Measurements from ENCODE around the gene ALOX12B.
"Not testable (repeated sequence)": the region's sequence is repeated elsewhere in the genome, so short reads cannot be mapped to it uniquely, and the experiment has no call there.

ALOX12B gene

DNA sequence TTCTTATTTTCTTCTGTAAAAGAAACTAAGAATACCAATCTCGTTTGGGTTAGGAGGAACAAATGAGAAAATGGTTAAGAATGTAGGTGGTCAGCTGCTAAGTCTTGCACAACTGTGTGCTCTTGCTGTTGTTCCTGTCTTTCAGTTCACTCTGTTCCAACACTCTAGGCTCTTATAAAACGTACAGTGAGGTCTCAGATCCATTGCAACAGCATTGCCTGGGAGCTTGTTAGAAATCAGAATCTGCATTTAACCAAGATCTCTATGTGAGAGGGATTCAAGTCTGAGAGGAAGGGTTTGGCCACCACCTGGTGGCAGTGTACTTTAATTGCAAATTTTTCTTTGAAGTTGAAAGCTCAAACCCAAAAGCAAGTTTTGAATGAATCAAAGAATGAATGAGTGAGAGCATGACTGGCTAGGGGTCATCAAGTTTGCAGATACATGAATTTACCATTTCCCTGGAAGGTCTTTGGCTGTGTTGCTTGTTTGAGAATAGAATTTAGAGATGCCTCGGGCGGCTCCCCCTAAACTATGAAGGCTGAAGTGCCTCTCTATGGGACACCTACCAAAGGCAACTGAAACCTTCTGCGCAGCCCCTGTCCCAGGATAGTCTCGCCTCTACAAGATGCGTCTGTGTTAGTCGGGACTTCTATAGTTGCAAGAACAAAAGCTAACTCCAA, 46.1 kb downstream of the ALOX12B start:
- DNase-seq, result peak; percentile 47

DNA sequence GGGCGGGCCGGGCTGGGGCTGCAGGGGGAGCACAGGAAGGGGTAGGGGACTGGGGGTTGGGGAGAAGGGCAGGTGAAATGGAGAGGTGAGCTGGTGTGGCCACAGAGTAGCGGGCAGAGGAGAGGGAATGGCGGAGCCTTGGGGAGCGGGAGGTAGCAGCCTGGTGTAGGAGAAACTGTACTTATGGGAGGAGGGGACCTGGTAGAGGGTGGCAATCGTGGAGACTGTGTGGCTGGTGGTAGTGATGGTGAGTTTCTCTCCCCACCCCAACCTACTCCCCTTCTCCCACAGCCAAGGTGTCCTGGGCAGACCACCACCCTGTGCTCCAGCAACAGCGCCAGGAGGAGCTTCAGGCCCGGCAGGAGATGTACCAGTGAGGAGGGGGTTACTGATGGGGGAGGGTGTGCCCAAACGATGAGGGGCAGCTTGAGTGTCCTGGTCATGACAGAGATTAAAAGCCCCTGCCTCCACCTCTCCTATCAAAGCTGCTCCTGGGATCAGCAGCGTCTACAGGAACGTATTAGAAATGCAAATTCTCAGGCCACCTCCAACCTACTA, 47.8 kb downstream of the ALOX12B start:
- no peak for DNase-seq

DNA sequence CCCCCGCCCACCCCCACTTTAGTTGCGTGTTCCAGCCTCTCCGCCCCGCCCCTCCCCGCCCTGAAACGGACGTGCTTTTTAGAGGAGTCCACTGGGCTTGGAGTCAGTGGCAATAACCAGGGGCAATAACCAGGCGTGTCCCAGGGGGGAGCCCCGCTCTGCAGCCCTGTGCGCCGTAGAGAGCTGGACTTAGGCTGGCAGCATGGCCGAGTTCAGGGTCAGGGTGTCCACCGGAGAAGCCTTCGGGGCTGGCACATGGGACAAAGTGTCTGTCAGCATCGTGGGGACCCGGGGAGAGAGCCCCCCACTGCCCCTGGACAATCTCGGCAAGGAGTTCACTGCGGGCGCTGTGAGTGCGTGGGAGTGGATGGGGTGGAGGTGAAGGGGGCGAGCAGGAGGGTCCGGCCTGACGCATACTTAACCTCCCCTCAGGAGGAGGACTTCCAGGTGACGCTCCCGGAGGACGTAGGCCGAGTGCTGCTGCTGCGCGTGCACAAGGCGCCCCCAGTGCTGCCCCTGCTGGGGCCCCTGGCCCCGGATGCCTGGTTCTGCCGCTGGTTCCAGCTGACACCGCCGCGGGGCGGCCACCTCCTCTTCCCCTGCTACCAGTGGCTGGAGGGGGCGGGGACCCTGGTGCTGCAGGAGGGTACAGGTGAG, 48.4 kb downstream of the ALOX12B start, which contains the start of gene ALOX15B:
TSS of gene ALOX15B (plus strand) at position 106 of the 657 bp plus-strand sequence. CDS start at position 203, 97 bp downstream.
- DNase-seq, result peak; percentile 19

DNA sequence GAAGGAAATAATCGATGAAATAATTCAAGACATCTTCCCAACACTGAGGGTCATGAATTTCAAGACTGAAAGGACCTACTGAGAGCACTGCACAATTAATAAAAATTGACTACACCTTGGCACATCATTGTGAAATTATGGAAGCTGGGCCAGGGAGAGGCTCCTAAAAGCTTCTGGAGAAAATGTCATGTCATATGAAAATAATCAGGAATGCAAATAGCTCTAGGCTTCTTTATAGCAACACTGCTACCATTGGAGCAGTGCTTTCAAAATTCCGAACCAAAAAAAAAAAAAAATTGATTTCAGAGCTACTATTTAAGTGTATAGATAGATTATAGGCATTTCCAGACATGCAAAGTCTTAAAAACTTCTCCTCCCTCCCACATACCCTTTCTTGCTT, 55.1 kb downstream of the ALOX12B start:
- no peak for DNase-seq

DNA sequence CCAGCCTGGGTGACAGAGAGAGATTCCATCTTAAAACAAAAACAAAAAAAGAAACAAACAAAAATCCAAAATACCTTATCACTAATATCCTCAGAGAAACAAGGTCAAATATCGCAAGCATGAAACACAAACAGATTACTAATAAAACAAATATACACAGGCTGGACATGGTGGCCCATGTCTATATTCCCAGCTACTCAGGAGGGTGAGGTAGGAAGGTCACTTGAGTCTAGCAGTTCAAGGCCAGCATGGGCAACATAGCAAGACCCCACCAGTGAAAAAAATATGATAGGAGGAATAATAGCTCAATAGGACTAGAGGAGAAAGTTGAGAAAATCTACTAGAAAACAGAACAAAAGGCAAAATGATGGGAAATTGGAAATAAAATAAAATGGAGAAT, 55.6 kb downstream of the ALOX12B start:
- no peak for DNase-seq

DNA sequence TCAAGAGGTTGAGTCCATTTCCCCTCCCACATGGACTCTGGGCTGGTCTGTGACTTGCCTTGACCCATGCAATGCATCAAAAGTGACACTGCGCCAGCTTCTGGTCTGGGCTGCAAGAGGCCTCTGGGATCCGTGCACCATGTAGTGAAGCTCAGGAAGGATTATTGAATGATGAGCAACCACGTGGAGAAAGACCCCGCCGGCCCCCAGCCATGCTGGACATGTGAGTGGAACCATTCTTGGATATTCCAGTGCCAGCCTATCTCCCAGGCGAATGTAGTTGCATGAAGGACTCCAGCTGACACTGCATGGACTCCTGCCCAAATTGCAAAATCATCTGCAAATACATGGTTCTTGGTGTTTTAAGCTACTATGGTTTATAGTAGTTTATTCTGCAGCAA, 56.3 kb downstream of the ALOX12B start:
- no peak for DNase-seq

DNA sequence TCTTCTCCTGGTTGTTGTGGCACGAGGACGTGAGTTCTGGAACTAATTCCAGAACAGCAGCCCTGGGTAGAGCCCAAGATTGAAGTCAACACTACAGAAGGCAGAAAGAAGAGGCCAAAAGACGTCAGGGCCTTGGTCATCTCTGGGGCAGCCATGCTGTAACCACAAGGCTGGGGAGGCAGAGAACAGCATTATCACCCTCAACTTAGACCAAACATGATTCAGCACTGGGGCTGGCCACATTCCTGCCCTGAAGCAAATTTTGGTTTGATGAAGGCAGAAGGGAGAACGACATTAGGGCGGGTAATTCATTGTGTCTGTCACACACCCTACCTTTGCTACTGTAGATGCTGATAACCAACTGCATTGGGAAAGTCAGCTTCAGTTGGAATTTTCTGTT, 58.4 kb downstream of the ALOX12B start:
- no peak for DNase-seq

DNA sequence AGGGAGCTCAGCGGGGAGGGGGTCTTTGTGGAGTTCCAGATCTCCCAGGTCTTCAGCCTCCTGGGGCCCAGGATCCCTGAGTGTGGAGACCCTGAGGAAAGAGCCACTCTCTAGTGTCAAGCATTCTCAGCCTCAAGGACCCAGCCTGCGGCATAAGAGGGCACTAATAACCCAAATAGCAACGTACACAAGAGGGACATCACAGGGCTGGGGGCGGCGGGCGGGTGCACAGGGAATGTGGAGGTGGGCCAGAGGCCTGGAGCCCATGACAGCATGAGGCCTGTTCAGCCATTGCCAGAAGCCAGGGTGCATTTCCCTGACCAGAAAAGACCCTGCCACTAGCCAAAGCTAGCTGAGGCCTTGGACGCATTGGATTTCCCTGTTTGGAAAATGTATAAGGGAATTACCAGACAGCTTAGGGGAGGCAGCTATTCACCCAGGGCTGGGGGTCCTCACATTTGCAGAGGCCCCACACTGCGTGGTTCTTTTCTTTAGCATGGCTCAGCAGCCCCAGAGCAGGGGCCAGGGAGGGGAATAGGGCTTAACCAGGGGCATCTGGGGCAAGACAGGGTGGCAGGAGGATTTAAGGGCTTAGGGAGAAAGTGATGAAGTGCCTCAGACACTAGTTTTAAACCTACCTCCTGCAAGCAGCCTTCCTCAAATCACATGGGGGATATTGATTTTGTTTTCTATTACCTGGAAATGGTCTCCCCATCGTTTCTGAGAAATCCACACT, 62.2 kb downstream of the ALOX12B start:
- no peak for DNase-seq

DNA sequence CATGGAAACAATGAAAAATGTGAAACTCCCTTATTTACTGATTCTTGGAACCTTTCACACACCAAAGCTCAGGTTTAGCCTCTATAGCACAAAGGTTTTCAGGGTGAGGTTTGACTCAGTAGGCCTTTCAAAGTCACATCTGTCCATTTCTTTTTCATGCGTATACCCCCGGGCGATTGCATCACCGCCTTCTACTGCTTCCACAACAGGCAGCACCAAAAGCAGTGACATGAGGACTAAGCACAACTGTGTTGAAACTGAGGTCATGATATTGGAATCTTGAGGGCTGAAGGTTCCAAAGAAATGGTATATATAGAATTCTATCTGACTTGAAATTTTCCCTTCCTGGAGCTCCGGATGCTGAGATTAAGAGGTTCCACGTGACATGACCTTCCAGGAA, 63.4 kb downstream of the ALOX12B start:
- DNase-seq, result not testable (repeated sequence)

All from activated naive CD4-positive, alpha-beta T cell treated with anti-CD3 and anti-CD28 coated beads, Interleukin-2, amount 50 U/mL, for 16 hours (primary cell).